ENCODE measurements around the gene TBRG1. TPM values are rescaled to one million over a fixed set of nuclear protein-coding genes. Genes with fewer than 3 reads are reported as not detected.

TBRG1 gene
- total RNA-seq, 1 donor from 2014 or later: 20.7 TPM

DNA sequence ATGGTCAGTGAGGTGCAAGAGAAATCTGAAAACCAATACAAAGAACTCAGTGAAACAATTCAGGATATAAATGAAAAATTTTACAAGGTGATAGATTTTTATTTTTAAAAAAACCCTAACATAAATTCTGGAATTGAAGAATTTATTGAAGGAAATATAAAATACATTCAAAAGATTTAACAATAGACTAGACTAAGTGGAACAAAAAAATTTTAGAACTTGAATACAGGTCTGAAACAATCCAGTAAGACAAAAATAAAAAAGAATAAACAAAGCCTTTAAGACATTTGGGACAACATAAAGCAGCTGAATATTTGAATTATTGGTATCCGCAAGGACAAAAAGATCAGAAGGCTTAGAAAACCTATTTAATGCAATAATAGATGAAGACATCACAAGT is 59.8 kb downstream of the TBRG1 start:
- H3K36me3 Mint-ChIP-seq: peaks cover 45% of the 10 kb centered on the region
- no peaks in the 10 kb centered on the region for H3K4me1 Mint-ChIP-seq
- H3K27ac ChIP-seq: no peak overlapping the region
- DNase-seq (ENCODE audit: low spot score): no peak
- H3K36me3 ChIP-seq: no peaks in the 10 kb centered on the region
- no peaks in the 10 kb centered on the region for H3F3A ChIP-seq (ENCODE audit: low read depth)
- no peak for TF ChIP-seq EZH2phosphoT487 (IDR thresholded peaks at IDR 0.05)
- no peak for TF ChIP-seq EZH2 (IDR thresholded peaks at IDR 0.05)
- TF ChIP-seq, protein P1, sequence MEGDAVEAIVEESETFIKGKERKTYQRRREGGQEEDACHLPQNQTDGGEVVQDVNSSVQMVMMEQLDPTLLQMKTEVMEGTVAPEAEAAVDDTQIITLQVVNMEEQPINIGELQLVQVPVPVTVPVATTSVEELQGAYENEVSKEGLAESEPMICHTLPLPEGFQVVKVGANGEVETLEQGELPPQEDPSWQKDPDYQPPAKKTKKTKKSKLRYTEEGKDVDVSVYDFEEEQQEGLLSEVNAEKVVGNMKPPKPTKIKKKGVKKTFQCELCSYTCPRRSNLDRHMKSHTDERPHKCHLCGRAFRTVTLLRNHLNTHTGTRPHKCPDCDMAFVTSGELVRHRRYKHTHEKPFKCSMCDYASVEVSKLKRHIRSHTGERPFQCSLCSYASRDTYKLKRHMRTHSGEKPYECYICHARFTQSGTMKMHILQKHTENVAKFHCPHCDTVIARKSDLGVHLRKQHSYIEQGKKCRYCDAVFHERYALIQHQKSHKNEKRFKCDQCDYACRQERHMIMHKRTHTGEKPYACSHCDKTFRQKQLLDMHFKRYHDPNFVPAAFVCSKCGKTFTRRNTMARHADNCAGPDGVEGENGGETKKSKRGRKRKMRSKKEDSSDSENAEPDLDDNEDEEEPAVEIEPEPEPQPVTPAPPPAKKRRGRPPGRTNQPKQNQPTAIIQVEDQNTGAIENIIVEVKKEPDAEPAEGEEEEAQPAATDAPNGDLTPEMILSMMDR (IDR thresholded peaks at IDR 0.05): no peak
- no peak overlapping the region for H3K9ac ChIP-seq
- H3K4me3 Mint-ChIP-seq: no peak overlapping the region
- no peak overlapping the region for H3K27ac Mint-ChIP-seq
- H4K20me1 ChIP-seq (ENCODE audit: low read depth): no peaks in the 10 kb centered on the region
- no peaks in the 10 kb centered on the region for H3K27me3 ChIP-seq
- H2AFZ ChIP-seq (replicated peaks): no peak overlapping the region
- no peaks in the 10 kb centered on the region for H3K27me3 Mint-ChIP-seq (ENCODE audit: insufficient read depth, low read depth)
- no peaks in the 10 kb centered on the region for H3K79me2 ChIP-seq (ENCODE audit: low read depth)
- no peak overlapping the region for H3K4me2 ChIP-seq
- H3K4me3 ChIP-seq: no peak overlapping the region
- no peaks in the 10 kb centered on the region for H3K4me1 ChIP-seq
- H3K9me3 Mint-ChIP-seq: peaks cover 47% of the 10 kb centered on the region
- H3K9me3 ChIP-seq (ENCODE audit: low read depth): no peaks in the 10 kb centered on the region

Small RNAs within 50 kb of the gene (small RNA-seq; reads per million reads assigned to genes)
- gene RNA5SP352: not detected

Other genes starting within 250 kb of the TBRG1 start
- not detected in 2 replicates for gene OR8B2, start 238.4 kb upstream of the TBRG1 start, total RNA-seq (ENCODE audit: low replicate concordance)
- gene OR8B3, start 223.8 kb upstream of the TBRG1 start, total RNA-seq (ENCODE audit: low replicate concordance): not detected in 2 replicates
- not detected in 2 replicates for gene OR8B4, start 198.0 kb upstream of the TBRG1 start, total RNA-seq (ENCODE audit: low replicate concordance)
- not detected in 2 replicates for gene OR8B8, start 177.2 kb upstream of the TBRG1 start, total RNA-seq (ENCODE audit: low replicate concordance)
- gene OR8B12, start 79.2 kb upstream of the TBRG1 start, total RNA-seq (ENCODE audit: low replicate concordance): not detected in 2 replicates
- gene OR8A1, start 52.9 kb upstream of the TBRG1 start, total RNA-seq (ENCODE audit: low replicate concordance): not detected in 2 replicates
- not detected in 2 replicates for gene PANX3, start 11.4 kb upstream of the TBRG1 start, total RNA-seq (ENCODE audit: low replicate concordance)
- gene SIAE, start 50.9 kb downstream of the TBRG1 start, total RNA-seq (ENCODE audit: low replicate concordance): 3.6 and 4.9 TPM in 2 replicates
- gene SPA17, start 51.0 kb downstream of the TBRG1 start, total RNA-seq (ENCODE audit: low replicate concordance): 53.3 and 67.2 TPM in 2 replicates
- 0.39 and 7.5 TPM in 2 replicates for gene NRGN, start 117.1 kb downstream of the TBRG1 start, total RNA-seq (ENCODE audit: low replicate concordance)
- gene VSIG2, start 129.4 kb downstream of the TBRG1 start, total RNA-seq (ENCODE audit: low replicate concordance): not detected in 2 replicates
- gene ESAM, start 139.4 kb downstream of the TBRG1 start, total RNA-seq (ENCODE audit: low replicate concordance): 0.26 and 0.81 TPM in 2 replicates
- gene MSANTD2, start 177.5 kb downstream of the TBRG1 start, total RNA-seq (ENCODE audit: low replicate concordance): 35.8 and 41.9 TPM in 2 replicates
- 12.6 and 30.7 TPM in 2 replicates for gene ROBO3, start 242.6 kb downstream of the TBRG1 start, total RNA-seq (ENCODE audit: low replicate concordance)

Measured in neural progenitor cell (in vitro differentiated cells).